Activated CD4-positive, alpha-beta memory T cell treated with anti-CD3 and anti-CD28 coated beads for 36 hours (primary cell): ENCODE measurements around the gene MAP2K5. TPM values are rescaled to one million over a fixed set of nuclear protein-coding genes. Genes with fewer than 3 reads are reported as not detected.
A peak's percentile ranks its signal among the peaks of the same experiment; 100 is the strongest.

Source experiments
- CTCF ChIA-PET: fragments of 350-600 bp; sonication (Branson Sonifier 250); formaldehyde crosslinking; loops from one replicate; lab custom pipeline; 2021; ENCODE audit warnings: antibody characterized with exemption, inconsistent platforms; lab: Charles Lee
- POLR2A ChIA-PET: fragments of 350-600 bp; sonication (Branson Sonifier 250); formaldehyde crosslinking; loops from one replicate; lab custom pipeline; 2021; ENCODE audit warnings: antibody characterized with exemption; lab: Charles Lee
- DNase-seq: peaks from one replicate; pipeline ENCODE4 v3.0.0-alpha.2; 2020
- H3K27ac Mint-ChIP-seq: one replicate; pipeline ENCODE4 v1.8.0; 2021; ENCODE audit warnings: mixed read lengths
- H3K27me3 Mint-ChIP-seq: one replicate; pipeline ENCODE4 v1.8.0; 2021; ENCODE audit warnings: mixed read lengths
- H3K36me3 Mint-ChIP-seq: one replicate; pipeline ENCODE4 v1.8.0; 2021; ENCODE audit warnings: mixed read lengths
- H3K4me1 Mint-ChIP-seq: one replicate; pipeline ENCODE4 v1.8.0; 2021; ENCODE audit warnings: low read depth, mixed read lengths
- H3K4me3 Mint-ChIP-seq: one replicate; pipeline ENCODE4 v1.8.0; 2021; ENCODE audit warnings: mild to moderate bottlenecking, mixed read lengths
- H3K9me3 Mint-ChIP-seq: one replicate; pipeline ENCODE4 v1.8.0; 2021; ENCODE audit warnings: mixed read lengths
- intact Hi-C: fragments of 100-400 bp; cut with micrococcal nuclease; formaldehyde crosslinking; loops from one replicate; pipeline ENCODE4 v1.15.1; 2023
- total RNA-seq, 2 experiments: library from RNA; stranded (reverse); gene quantifications; one replicate each; pipeline ENCODE4 v1.2.3, GENCODE V29; 2021

MAP2K5 gene
- 10 to 100 TPM; 16.5 to 17.4 TPM for total RNA-seq

GRCh38 chr15:67542420-67543347 is at the start of gene MAP2K5:
Gene MAP2K5 (plus strand): TSS chr15:67542703. CDS start chr15:67543336, 633 bp downstream.
- no peaks in the 10 kb centered on the region for H3K9me3 Mint-ChIP-seq
- H3K4me1 Mint-ChIP-seq = peaks cover 43% of the 10 kb centered on the region
- no peaks in the 10 kb centered on the region for H3K27me3 Mint-ChIP-seq
- ChIA-PET CTCF (interaction anchor here (0.9 kb wide), 1 partner anchor 298 kb away, joined by 4 read pairs; no protein-coding TSS in a partner anchor), POLR2A (interaction anchor here (0.6 to 2.9 kb wide), 6 partner anchors 12 to 403 kb away, joined by 3 to 20 read pairs (median 3); partner anchors contain the start of gene C15orf61)
- peak within 1 kb of the TSS; percentile 93 for H3K27ac Mint-ChIP-seq
- intact Hi-C loops = loop anchor here (5.0 kb wide), 1 partner anchor 300 kb away; the partner anchor contains the start of gene RNU6-1
- DNase-seq = peak; percentile 86
- H3K4me3 Mint-ChIP-seq = peak within 1 kb of the TSS; percentile 93
- no peaks in the 10 kb centered on the region for H3K36me3 Mint-ChIP-seq

DNA sequence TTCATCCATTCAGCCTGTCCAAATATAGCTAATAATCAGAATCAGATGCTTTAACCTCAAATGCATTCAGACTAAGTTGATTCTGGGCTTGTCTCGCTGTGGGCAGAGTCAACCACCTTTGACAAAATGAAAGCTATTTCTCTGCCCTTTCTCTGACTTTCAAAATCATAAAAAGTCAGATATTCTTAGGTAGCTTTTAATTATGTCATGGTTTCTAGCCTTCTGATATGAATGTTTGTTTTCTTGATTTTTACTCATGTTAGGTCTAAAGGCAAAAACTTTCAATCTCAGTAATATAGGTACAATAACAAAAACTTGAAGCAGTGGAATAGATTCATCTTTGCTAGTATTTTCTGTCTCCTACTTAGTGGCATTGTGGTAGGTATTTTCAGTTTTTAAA is 46.9 kb upstream of the MAP2K5 start:
- H3K4me1 Mint-ChIP-seq = peaks cover 7% of the 10 kb centered on the region
- no peak overlapping the region for H3K4me3 Mint-ChIP-seq
- H3K36me3 Mint-ChIP-seq = peaks cover 1% of the 10 kb centered on the region
- ChIA-PET POLR2A (no interaction called here), CTCF (interaction anchor here (0.6 to 1.5 kb wide), 2 partner anchors 35 to 62 kb away, joined by 3 to 4 read pairs; no protein-coding TSS in a partner anchor)
- DNase-seq = no peak
- H3K27ac Mint-ChIP-seq = no peak overlapping the region
- intact Hi-C loops = no loop called here
- no peaks in the 10 kb centered on the region for H3K9me3 Mint-ChIP-seq
- H3K27me3 Mint-ChIP-seq = no peaks in the 10 kb centered on the region

- no peak for DNase-seq
- POLR2A ChIA-PET = no interaction called here
- H3K36me3 Mint-ChIP-seq = peaks cover 3% of the 10 kb centered on the region
- no peaks in the 10 kb centered on the region for H3K4me1 Mint-ChIP-seq
- no peaks in the 10 kb centered on the region for H3K9me3 Mint-ChIP-seq
- CTCF ChIA-PET = interaction anchor here (1.2 to 1.6 kb wide), 3 partner anchors 44 to 336 kb away, joined by 3 to 8 read pairs (median 5); no protein-coding TSS in a partner anchor
- no peak overlapping the region for H3K4me3 Mint-ChIP-seq
- H3K27ac Mint-ChIP-seq = no peak overlapping the region
- intact Hi-C loops = loop anchor here (2.0 kb wide), 1 partner anchor 331 kb away; no protein-coding TSS in a partner anchor
- H3K27me3 Mint-ChIP-seq = no peaks in the 10 kb centered on the region
Measured at GRCh38 chr15:67501177-67501835, 41.2 kb upstream of the MAP2K5 start.

- intact Hi-C loops = loop anchor here (2.0 kb wide), 1 partner anchor 331 kb away; no protein-coding TSS in a partner anchor
- no peak for DNase-seq
- H3K36me3 Mint-ChIP-seq = peaks cover 3% of the 10 kb centered on the region
- no peaks in the 10 kb centered on the region for H3K27me3 Mint-ChIP-seq
- H3K27ac Mint-ChIP-seq = no peak overlapping the region
- H3K9me3 Mint-ChIP-seq = no peaks in the 10 kb centered on the region
- no peaks in the 10 kb centered on the region for H3K4me1 Mint-ChIP-seq
- ChIA-PET CTCF (interaction anchor here (0.6 to 1.6 kb wide), 5 partner anchors 43 to 893 kb away, joined by 3 to 8 read pairs (median 3); no protein-coding TSS in a partner anchor), POLR2A (no interaction called here)
- no peak overlapping the region for H3K4me3 Mint-ChIP-seq
Measured at GRCh38 chr15:67501836-67502461, 40.6 kb upstream of the MAP2K5 start.

GRCh38 chr15:67504056-67504455 is 38.4 kb upstream of the MAP2K5 start:
- H3K27ac Mint-ChIP-seq = no peak overlapping the region
- CTCF ChIA-PET = interaction anchor here (0.7 kb wide), 1 partner anchor 47 kb away, joined by 3 read pairs; no protein-coding TSS in a partner anchor

GRCh38 chr15:67504796-67505195 is 37.7 kb upstream of the MAP2K5 start:
- Mint-ChIP-seq H3K4me3 (no peak overlapping the region), H3K9me3 (no peaks in the 10 kb centered on the region), H3K4me1 (no peaks in the 10 kb centered on the region), H3K27ac (no peak overlapping the region), H3K27me3 (no peaks in the 10 kb centered on the region), H3K36me3 (peaks cover 6% of the 10 kb centered on the region)
- intact Hi-C loops = no loop called here
- no peak for DNase-seq
- CTCF ChIA-PET = no interaction called here
- POLR2A ChIA-PET = no interaction called here

More at GRCh38 chr15:67504056-67504455, 38.4 kb upstream of the MAP2K5 start:
- Mint-ChIP-seq H3K27me3 (no peaks in the 10 kb centered on the region), H3K36me3 (peaks cover 5% of the 10 kb centered on the region), H3K4me3 (no peak overlapping the region), H3K9me3 (no peaks in the 10 kb centered on the region), H3K4me1 (no peaks in the 10 kb centered on the region)
- no peak for DNase-seq
- POLR2A ChIA-PET = no interaction called here
- intact Hi-C loops = no loop called here

GRCh38 chr15:67505675-67506572 is 36.6 kb upstream of the MAP2K5 start:
- Mint-ChIP-seq H3K9me3 (no peaks in the 10 kb centered on the region), H3K27ac (no peak overlapping the region), H3K4me3 (no peak overlapping the region), H3K4me1 (no peaks in the 10 kb centered on the region), H3K27me3 (no peaks in the 10 kb centered on the region), H3K36me3 (peaks cover 6% of the 10 kb centered on the region)
- ChIA-PET POLR2A (no interaction called here), CTCF (no interaction called here)
- no peak for DNase-seq
- intact Hi-C loops = no loop called here

DNA sequence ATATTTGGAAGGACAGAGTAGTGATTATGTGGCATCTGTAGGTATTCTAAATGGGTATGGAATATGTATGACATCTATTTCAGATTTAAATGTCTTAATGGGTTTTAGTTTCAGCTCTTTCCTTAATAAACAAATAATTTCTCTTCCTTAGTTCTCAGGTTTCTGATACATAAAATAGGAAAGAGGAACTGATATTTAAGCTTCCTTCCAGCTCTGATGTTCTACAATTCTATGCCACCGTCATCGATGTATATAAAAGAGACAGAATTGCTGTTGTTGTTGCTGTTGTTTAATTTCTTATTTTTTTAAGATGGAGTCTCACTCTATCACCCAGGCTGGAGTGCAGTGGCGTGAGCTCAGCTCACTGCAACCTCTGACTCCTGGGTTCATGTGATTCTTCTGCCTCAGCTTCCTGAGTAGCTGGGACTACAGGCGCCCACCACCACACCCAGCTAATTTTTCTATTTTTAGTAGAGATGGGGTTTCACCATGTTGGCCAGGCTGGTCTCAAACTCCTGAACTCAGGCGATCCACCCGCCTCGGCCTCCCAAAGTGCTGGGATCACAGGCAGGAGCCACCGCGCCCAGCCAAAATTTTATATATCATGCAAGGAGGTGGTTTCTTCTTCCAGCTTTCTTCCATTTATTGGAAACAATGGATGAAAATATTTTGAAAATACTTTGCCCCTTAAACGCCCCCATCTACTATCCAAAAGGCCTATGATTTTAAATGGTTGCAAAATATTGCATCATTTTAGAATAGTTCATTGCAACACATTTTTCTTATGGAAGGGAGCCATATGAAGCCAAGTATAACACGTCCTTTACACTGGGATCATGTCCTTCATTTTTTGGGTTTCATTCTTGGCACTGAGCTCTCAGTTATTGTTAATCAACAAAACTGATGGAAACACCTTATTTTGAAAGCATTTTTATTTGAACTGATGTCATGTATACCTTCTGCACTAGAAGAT is 35.4 kb upstream of the MAP2K5 start:
- ChIA-PET CTCF (interaction anchor here (1.0 kb wide), 1 partner anchor 73 kb away, joined by 3 read pairs; no protein-coding TSS in a partner anchor), POLR2A (no interaction called here)
- Mint-ChIP-seq H3K4me1 (no peaks in the 10 kb centered on the region), H3K4me3 (no peak overlapping the region), H3K27ac (no peak overlapping the region), H3K27me3 (no peaks in the 10 kb centered on the region), H3K36me3 (peaks cover 7% of the 10 kb centered on the region), H3K9me3 (no peaks in the 10 kb centered on the region)
- no peak for DNase-seq
- intact Hi-C loops = no loop called here

DNA sequence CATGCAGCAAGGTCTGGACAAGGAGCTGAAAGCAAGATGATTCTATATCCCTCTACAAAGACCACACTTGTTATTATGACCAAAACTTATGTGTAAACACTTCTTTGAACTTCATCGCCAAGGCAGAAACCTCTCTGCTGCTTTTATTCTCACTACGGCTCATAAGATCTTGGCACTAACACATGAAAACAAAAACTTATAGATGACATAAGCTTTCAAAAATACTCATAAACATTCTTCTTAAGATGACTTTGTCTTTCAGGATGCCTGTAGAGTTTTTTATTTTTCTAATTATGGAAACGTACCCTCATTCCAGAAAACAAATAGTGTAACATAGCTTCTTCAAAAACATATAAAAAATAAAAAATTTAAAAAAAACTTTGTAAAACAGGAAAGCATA is 34.1 kb upstream of the MAP2K5 start:
- no peak for DNase-seq
- Mint-ChIP-seq H3K9me3 (no peaks in the 10 kb centered on the region), H3K27ac (no peak overlapping the region), H3K4me1 (no peaks in the 10 kb centered on the region), H3K36me3 (peaks cover 15% of the 10 kb centered on the region), H3K27me3 (no peaks in the 10 kb centered on the region), H3K4me3 (no peak overlapping the region)
- ChIA-PET POLR2A (interaction anchor here (0.5 kb wide), 1 partner anchor 1766 kb away, joined by 3 read pairs; no protein-coding TSS in a partner anchor), CTCF (interaction anchor here (0.9 to 1.0 kb wide), 2 partner anchors 67 to 75 kb away, joined by 3 read pairs; no protein-coding TSS in a partner anchor)
- intact Hi-C loops = no loop called here

- intact Hi-C loops = no loop called here
- ChIA-PET POLR2A (no interaction called here), CTCF (no interaction called here)
- no peaks in the 10 kb centered on the region for H3K4me1 Mint-ChIP-seq
- H3K27ac Mint-ChIP-seq = no peak overlapping the region
- peaks cover 13% of the 10 kb centered on the region for H3K36me3 Mint-ChIP-seq
- no peak for DNase-seq
- no peaks in the 10 kb centered on the region for H3K27me3 Mint-ChIP-seq
- H3K9me3 Mint-ChIP-seq = no peaks in the 10 kb centered on the region
- H3K4me3 Mint-ChIP-seq = no peak overlapping the region
Measured at GRCh38 chr15:67509918-67510317, 32.6 kb upstream of the MAP2K5 start.
